ENCODE results near the gene BCAT1. TPM values are rescaled to one million over a fixed set of nuclear protein-coding genes. Genes with fewer than 3 reads are reported as not detected.

The BCAT1 gene
- 1 to 10 TPM in 1 of 2 donors, under 1 TPM in 1; 0.38 to 1.0 TPM for polyA plus RNA-seq

GRCh38 chr12:24948757-24949722 lies at the start of gene BCAT1:
Gene BCAT1 (minus strand): TSS chr12:24949101. CDS start chr12:24948932, 169 bp downstream.
- no peaks in the 10 kb centered on the region for H3K27me3 ChIP-seq (ENCODE audit: control insufficient read depth in 1 of 2, insufficient read depth in 2 of 2, low read length in 2 of 2)
- H3K9me3 ChIP-seq (ENCODE audit: control insufficient read depth in 2 of 2, insufficient read depth in 1 of 2, low read depth in 1 of 2, low read length in 1 of 2): no peaks in the 10 kb centered on the region
- H3K36me3 ChIP-seq (ENCODE audit: control insufficient read depth in 2 of 2, insufficient read depth in 2 of 2, low read length in 1 of 2): no peaks in the 10 kb centered on the region
- WGBS, 2 donors: 7 to 10% methylated on average over 52 of the region's 52 CpGs
- peak within 1 kb of the TSS; percentile 31 to 35 for H3K4me3 ChIP-seq (ENCODE audit: low read depth in 1 of 2, low read length in 2 of 2)
- no peak within 1 kb of the TSS for H3K27ac ChIP-seq (ENCODE audit: low read depth in 2 of 2, low read length in 1 of 2)
- H3K4me1 ChIP-seq (ENCODE audit: control insufficient read depth in 2 of 2, insufficient read depth in 2 of 2, low read length in 1 of 2): peaks cover 0 to 4% of the 10 kb centered on the region in 2 donors

- no peak overlapping the region for H3K4me3 ChIP-seq (ENCODE audit: low read depth in 1 of 2, low read length in 2 of 2)
- 12 to 30% methylated on average over 4 of the region's 4 CpGs for WGBS, 2 donors
- peaks cover 0 to 4% of the 10 kb centered on the region in 2 donors for H3K4me1 ChIP-seq (ENCODE audit: control insufficient read depth in 2 of 2, insufficient read depth in 2 of 2, low read length in 1 of 2)
- no peaks in the 10 kb centered on the region for H3K27me3 ChIP-seq (ENCODE audit: control insufficient read depth in 1 of 2, insufficient read depth in 2 of 2, low read length in 2 of 2)
- H3K9me3 ChIP-seq (ENCODE audit: control insufficient read depth in 2 of 2, insufficient read depth in 1 of 2, low read depth in 1 of 2, low read length in 1 of 2): no peaks in the 10 kb centered on the region
- peak overlapping the region in 1 of 2 donors; percentile 45 for H3K27ac ChIP-seq (ENCODE audit: low read depth in 2 of 2, low read length in 1 of 2)
- no peaks in the 10 kb centered on the region for H3K36me3 ChIP-seq (ENCODE audit: control insufficient read depth in 2 of 2, insufficient read depth in 2 of 2, low read length in 1 of 2)
These were observed 49.2 kb upstream of the BCAT1 start for GRCh38 chr12:24997970-24998582.

DNA sequence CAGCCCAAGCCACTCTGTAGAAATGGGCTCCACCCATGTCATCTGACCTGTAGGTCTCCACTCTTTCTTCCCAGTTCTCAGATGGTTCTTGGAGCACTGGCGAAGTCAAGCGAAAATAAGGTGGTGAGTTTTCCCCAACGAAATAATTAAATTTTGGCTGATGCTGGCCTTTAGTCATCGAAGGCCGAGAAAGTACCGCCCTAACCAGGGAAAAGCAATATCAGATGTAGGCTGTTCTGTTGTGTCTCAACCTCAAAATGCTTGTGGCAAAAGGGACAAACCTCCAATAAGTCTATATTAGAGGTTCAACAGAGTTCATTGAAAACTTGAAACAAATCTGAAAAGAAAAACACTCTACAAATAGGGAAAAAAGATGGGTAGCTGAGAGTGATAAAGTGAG lies 48.6 kb upstream of the BCAT1 start:
- no peaks in the 10 kb centered on the region for H3K9me3 ChIP-seq (ENCODE audit: control insufficient read depth in 2 of 2, insufficient read depth in 1 of 2, low read depth in 1 of 2, low read length in 1 of 2)
- WGBS, 2 donors: 69 to 90% methylated on average over 6 of the region's 6 CpGs
- H3K4me1 ChIP-seq (ENCODE audit: control insufficient read depth in 2 of 2, insufficient read depth in 2 of 2, low read length in 1 of 2): peaks cover 0 to 4% of the 10 kb centered on the region in 2 donors
- no peak overlapping the region for H3K4me3 ChIP-seq (ENCODE audit: low read depth in 1 of 2, low read length in 2 of 2)
- H3K27ac ChIP-seq (ENCODE audit: low read depth in 2 of 2, low read length in 1 of 2): no peak overlapping the region
- no peaks in the 10 kb centered on the region for H3K36me3 ChIP-seq (ENCODE audit: control insufficient read depth in 2 of 2, insufficient read depth in 2 of 2, low read length in 1 of 2)
- H3K27me3 ChIP-seq (ENCODE audit: control insufficient read depth in 1 of 2, insufficient read depth in 2 of 2, low read length in 2 of 2): no peaks in the 10 kb centered on the region

DNA sequence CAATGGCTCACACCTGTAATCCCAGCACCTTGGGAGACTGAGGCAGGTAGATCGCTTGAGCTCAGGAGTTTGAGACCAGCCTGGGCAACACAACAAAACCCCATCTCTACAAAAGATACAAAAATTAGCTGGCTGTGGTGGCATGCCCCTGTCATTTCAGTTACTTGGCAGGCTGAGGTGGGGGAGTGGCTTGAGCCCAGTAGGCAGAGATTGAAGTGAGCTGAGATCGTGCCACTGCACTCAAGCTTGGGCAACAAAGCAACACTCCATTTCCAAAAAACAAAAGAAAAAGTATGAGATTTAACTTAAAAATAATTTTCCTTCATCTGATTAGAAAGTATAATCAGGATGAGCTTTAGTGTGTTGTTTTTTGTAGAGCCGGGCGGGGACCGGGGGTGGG lies 47.9 kb upstream of the BCAT1 start:
- 86 to 95% methylated on average over 5 of the region's 5 CpGs for WGBS, 2 donors
- Histone ChIP-seq H3K9me3 (ENCODE audit: control insufficient read depth in 2 of 2, insufficient read depth in 1 of 2, low read depth in 1 of 2, low read length in 1 of 2) (no peaks in the 10 kb centered on the region), H3K4me1 (ENCODE audit: control insufficient read depth in 2 of 2, insufficient read depth in 2 of 2, low read length in 1 of 2) (peaks cover 0 to 4% of the 10 kb centered on the region in 2 donors), H3K27me3 (ENCODE audit: control insufficient read depth in 1 of 2, insufficient read depth in 2 of 2, low read length in 2 of 2) (no peaks in the 10 kb centered on the region), H3K36me3 (ENCODE audit: control insufficient read depth in 2 of 2, insufficient read depth in 2 of 2, low read length in 1 of 2) (no peaks in the 10 kb centered on the region), H3K4me3 (ENCODE audit: low read depth in 1 of 2, low read length in 2 of 2) (no peak overlapping the region), H3K27ac (ENCODE audit: low read depth in 2 of 2, low read length in 1 of 2) (no peak overlapping the region)

GRCh38 chr12:24996102-24996797 lies 47.3 kb upstream of the BCAT1 start:
- 79 to 84% methylated on average over 8 of the region's 8 CpGs for WGBS, 2 donors
- no peaks in the 10 kb centered on the region for H3K27me3 ChIP-seq (ENCODE audit: control insufficient read depth in 1 of 2, insufficient read depth in 2 of 2, low read length in 2 of 2)

DNA sequence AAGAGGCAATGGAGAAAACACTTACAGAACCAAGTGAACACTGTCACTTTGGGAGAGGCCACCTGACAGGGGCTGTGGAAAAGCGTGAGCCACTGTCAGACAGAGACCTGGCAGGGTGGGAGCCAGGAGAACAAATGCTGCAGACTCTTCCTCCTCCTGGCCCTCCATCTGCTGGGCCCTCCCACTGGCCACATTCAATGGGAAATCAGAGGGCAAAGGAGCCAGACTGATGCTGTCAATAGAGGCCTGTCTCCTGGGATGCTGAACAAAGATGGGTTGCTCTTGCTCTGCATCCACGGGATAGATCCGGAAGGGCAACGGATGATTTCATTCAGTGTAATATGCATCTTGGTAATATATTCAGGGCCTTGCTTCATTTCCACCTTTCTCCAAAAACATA lies 44.9 kb upstream of the BCAT1 start:
- peaks cover 0 to 4% of the 10 kb centered on the region in 2 donors for H3K4me1 ChIP-seq (ENCODE audit: control insufficient read depth in 2 of 2, insufficient read depth in 2 of 2, low read length in 1 of 2)
- H3K27ac ChIP-seq (ENCODE audit: low read depth in 2 of 2, low read length in 1 of 2): no peak overlapping the region
- no peaks in the 10 kb centered on the region for H3K27me3 ChIP-seq (ENCODE audit: control insufficient read depth in 1 of 2, insufficient read depth in 2 of 2, low read length in 2 of 2)
- H3K4me3 ChIP-seq (ENCODE audit: low read depth in 1 of 2, low read length in 2 of 2): no peak overlapping the region
- H3K36me3 ChIP-seq (ENCODE audit: control insufficient read depth in 2 of 2, insufficient read depth in 2 of 2, low read length in 1 of 2): no peaks in the 10 kb centered on the region
- no peaks in the 10 kb centered on the region for H3K9me3 ChIP-seq (ENCODE audit: control insufficient read depth in 2 of 2, insufficient read depth in 1 of 2, low read depth in 1 of 2, low read length in 1 of 2)
- 89 to 90% methylated on average over 4 of the region's 4 CpGs for WGBS, 2 donors

More at GRCh38 chr12:24996102-24996797, 47.3 kb upstream of the BCAT1 start:
- Histone ChIP-seq H3K4me3 (ENCODE audit: low read depth in 1 of 2, low read length in 2 of 2) (no peak overlapping the region), H3K9me3 (ENCODE audit: control insufficient read depth in 2 of 2, insufficient read depth in 1 of 2, low read depth in 1 of 2, low read length in 1 of 2) (no peaks in the 10 kb centered on the region), H3K36me3 (ENCODE audit: control insufficient read depth in 2 of 2, insufficient read depth in 2 of 2, low read length in 1 of 2) (no peaks in the 10 kb centered on the region), H3K4me1 (ENCODE audit: control insufficient read depth in 2 of 2, insufficient read depth in 2 of 2, low read length in 1 of 2) (peaks cover 0 to 4% of the 10 kb centered on the region in 2 donors), H3K27ac (ENCODE audit: low read depth in 2 of 2, low read length in 1 of 2) (no peak overlapping the region)

- Histone ChIP-seq H3K4me1 (ENCODE audit: control insufficient read depth in 2 of 2, insufficient read depth in 2 of 2, low read length in 1 of 2) (no peaks in the 10 kb centered on the region), H3K4me3 (ENCODE audit: low read depth in 1 of 2, low read length in 2 of 2) (no peak overlapping the region), H3K9me3 (ENCODE audit: control insufficient read depth in 2 of 2, insufficient read depth in 1 of 2, low read depth in 1 of 2, low read length in 1 of 2) (no peaks in the 10 kb centered on the region), H3K27me3 (ENCODE audit: control insufficient read depth in 1 of 2, insufficient read depth in 2 of 2, low read length in 2 of 2) (no peaks in the 10 kb centered on the region), H3K27ac (ENCODE audit: low read depth in 2 of 2, low read length in 1 of 2) (no peak overlapping the region), H3K36me3 (ENCODE audit: control insufficient read depth in 2 of 2, insufficient read depth in 2 of 2, low read length in 1 of 2) (no peaks in the 10 kb centered on the region)
- WGBS, 2 donors: 34 to 38% methylated on average over 9 of the region's 9 CpGs
These were observed 42.5 kb upstream of the BCAT1 start for GRCh38 chr12:24991209-24992049.

DNA sequence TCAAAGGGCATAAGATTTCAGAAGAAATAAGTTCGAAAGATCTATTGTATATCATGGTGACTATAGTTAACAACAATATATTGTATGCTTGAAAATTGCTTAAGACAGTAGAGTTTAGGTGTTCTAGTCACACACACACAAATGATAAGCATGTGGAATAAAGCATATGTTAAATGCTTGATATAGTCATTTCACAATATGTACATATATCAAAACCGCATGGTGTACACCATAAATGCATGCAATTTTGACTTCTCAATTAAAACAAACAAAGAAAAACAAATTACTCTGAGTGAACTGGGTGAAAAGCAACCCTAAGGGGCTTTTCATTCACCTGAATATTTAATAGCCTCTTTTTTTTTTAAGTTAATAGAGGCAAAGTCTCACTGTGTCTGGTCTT lies 40.3 kb upstream of the BCAT1 start:
- no peaks in the 10 kb centered on the region for H3K4me1 ChIP-seq (ENCODE audit: control insufficient read depth in 2 of 2, insufficient read depth in 2 of 2, low read length in 1 of 2)
- no peak overlapping the region for H3K27ac ChIP-seq (ENCODE audit: low read depth in 2 of 2, low read length in 1 of 2)
- no peaks in the 10 kb centered on the region for H3K9me3 ChIP-seq (ENCODE audit: control insufficient read depth in 2 of 2, insufficient read depth in 1 of 2, low read depth in 1 of 2, low read length in 1 of 2)
- WGBS, 2 donors: 87 to 90% methylated on average over 2 of the region's 2 CpGs
- H3K27me3 ChIP-seq (ENCODE audit: control insufficient read depth in 1 of 2, insufficient read depth in 2 of 2, low read length in 2 of 2): no peaks in the 10 kb centered on the region
- no peaks in the 10 kb centered on the region for H3K36me3 ChIP-seq (ENCODE audit: control insufficient read depth in 2 of 2, insufficient read depth in 2 of 2, low read length in 1 of 2)
- no peak overlapping the region for H3K4me3 ChIP-seq (ENCODE audit: low read depth in 1 of 2, low read length in 2 of 2)

DNA sequence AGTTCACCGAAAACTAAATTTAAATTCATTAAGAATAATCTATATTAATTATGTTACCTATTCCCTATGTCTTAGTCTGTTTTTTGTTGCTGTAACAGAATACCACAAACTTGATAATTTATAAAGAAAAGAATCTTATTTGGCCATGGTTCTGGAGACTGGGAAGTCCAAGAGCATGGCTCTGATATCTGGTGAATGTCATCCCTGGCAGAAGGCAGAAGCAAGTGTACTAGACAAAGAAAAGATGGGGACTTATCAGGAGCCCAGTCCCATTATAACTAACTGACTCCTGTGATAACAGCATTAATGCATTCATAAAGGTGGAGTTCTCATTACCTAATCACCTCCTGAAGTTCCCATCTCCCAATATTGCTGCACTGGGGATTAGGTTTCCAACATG lies 33.3 kb upstream of the BCAT1 start:
- Histone ChIP-seq H3K4me1 (ENCODE audit: control insufficient read depth in 2 of 2, insufficient read depth in 2 of 2, low read length in 1 of 2) (no peaks in the 10 kb centered on the region), H3K27me3 (ENCODE audit: control insufficient read depth in 1 of 2, insufficient read depth in 2 of 2, low read length in 2 of 2) (no peaks in the 10 kb centered on the region), H3K4me3 (ENCODE audit: low read depth in 1 of 2, low read length in 2 of 2) (no peak overlapping the region), H3K9me3 (ENCODE audit: control insufficient read depth in 2 of 2, insufficient read depth in 1 of 2, low read depth in 1 of 2, low read length in 1 of 2) (no peaks in the 10 kb centered on the region), H3K27ac (ENCODE audit: low read depth in 2 of 2, low read length in 1 of 2) (no peak overlapping the region), H3K36me3 (ENCODE audit: control insufficient read depth in 2 of 2, insufficient read depth in 2 of 2, low read length in 1 of 2) (no peaks in the 10 kb centered on the region)
- WGBS, 2 donors: 98 to 100% methylated on average over 1 of the region's 1 CpG

Data from esophagus (tissue), 2 donors.